Measurements from ENCODE around the gene CALCOCO2.

DNA sequence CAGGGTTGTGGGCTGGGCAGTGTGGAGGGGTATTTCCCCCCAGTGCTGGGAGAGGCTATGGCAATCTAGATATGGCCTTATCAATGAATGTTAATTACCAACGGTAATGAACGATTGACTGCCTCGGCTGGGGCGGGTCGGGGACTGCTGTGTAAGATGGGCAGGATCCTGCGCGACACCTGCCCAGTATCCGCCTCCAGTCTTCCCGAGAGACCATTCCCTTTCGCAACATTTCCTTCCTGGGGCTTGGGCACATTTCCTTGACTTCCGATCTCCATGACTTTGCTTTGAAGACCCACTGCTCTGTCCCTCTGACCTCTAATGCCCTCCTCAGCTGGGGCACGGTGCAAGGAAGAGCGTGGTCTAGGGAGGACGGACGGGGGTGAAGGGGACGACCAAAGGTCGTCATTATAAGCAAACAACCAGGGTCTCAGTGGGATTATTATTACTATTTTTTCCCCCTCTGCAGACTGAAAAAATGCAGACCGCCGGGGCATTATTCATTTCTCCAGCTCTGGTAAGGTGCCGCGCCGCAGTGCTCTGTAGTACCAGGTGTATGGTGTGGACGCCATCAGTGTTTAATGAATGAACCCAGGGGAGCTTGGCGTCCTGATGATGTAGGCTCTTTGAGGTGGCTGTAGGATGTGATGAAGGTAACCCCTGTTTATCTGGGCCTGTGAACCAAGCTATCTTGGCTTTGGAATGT is 62.3 kb downstream of the CALCOCO2 start:
- TF ChIP-seq, protein P1, sequence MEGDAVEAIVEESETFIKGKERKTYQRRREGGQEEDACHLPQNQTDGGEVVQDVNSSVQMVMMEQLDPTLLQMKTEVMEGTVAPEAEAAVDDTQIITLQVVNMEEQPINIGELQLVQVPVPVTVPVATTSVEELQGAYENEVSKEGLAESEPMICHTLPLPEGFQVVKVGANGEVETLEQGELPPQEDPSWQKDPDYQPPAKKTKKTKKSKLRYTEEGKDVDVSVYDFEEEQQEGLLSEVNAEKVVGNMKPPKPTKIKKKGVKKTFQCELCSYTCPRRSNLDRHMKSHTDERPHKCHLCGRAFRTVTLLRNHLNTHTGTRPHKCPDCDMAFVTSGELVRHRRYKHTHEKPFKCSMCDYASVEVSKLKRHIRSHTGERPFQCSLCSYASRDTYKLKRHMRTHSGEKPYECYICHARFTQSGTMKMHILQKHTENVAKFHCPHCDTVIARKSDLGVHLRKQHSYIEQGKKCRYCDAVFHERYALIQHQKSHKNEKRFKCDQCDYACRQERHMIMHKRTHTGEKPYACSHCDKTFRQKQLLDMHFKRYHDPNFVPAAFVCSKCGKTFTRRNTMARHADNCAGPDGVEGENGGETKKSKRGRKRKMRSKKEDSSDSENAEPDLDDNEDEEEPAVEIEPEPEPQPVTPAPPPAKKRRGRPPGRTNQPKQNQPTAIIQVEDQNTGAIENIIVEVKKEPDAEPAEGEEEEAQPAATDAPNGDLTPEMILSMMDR (optimal IDR thresholded peaks at IDR 0.05 in 1 of 3, IDR thresholded peaks at IDR 0.05 in 1 of 3, conservative IDR thresholded peaks at IDR 0.05 in 1 of 3; ENCODE audit: extremely low read depth in 1 of 3, insufficient read depth in 2 of 3, low read length in 3 of 3) = no peak
- TF ChIP-seq EZH2 (IDR thresholded peaks at IDR 0.05; ENCODE audit: low read length) = no peak
